ACC112 (cell line): ENCODE results near the gene DLGAP4.

Source experiments
- H2AFZ ChIP-seq: fragments of 200-600 bp; sonication (generic); one replicate; pipeline ENCODE4 v1.6.0; 2017; ENCODE audit warnings: antibody characterized with exemption, low read length; ENCODE audit not compliant: unreplicated experiment
- H3K27ac ChIP-seq: fragments of 200-600 bp; sonication (generic); 2 replicates; pipeline ENCODE4 v1.5.1; 2014; ENCODE audit warnings: low read depth, mild to moderate bottlenecking, antibody characterized with exemption, low read length, moderate library complexity
- H3K27me3 ChIP-seq: fragments of 200-600 bp; sonication (generic); 2 replicates; pipeline ENCODE4 v1.6.1; 2014; ENCODE audit warnings: mild to moderate bottlenecking, antibody characterized with exemption, low read length, moderate library complexity, mixed read lengths; ENCODE audit not compliant: insufficient read depth
- H3K36me3 ChIP-seq: fragments of 200-600 bp; sonication (generic); 2 replicates; pipeline ENCODE4 v1.6.1; 2016; ENCODE audit warnings: mild to moderate bottlenecking, antibody characterized with exemption, low read length, moderate library complexity, mixed read lengths; ENCODE audit not compliant: insufficient read depth
- H3K4me1 ChIP-seq: fragments of 200-600 bp; sonication (generic); one replicate; pipeline ENCODE4 v1.6.1; 2016; ENCODE audit warnings: low read length, mixed read lengths; ENCODE audit not compliant: insufficient read depth, unreplicated experiment, control insufficient read depth
- H3K4me3 ChIP-seq: fragments of 200-600 bp; sonication (generic); 2 replicates; pipeline ENCODE4 v1.5.1; 2014; ENCODE audit warnings: mild to moderate bottlenecking, low read depth, low read length
- H3K79me2 ChIP-seq: fragments of 200-600 bp; sonication (generic); one replicate; pipeline ENCODE4 v1.6.0; 2016; ENCODE audit warnings: low read length; ENCODE audit not compliant: control insufficient read depth, unreplicated experiment, insufficient read depth

Gene DLGAP4

DNA sequence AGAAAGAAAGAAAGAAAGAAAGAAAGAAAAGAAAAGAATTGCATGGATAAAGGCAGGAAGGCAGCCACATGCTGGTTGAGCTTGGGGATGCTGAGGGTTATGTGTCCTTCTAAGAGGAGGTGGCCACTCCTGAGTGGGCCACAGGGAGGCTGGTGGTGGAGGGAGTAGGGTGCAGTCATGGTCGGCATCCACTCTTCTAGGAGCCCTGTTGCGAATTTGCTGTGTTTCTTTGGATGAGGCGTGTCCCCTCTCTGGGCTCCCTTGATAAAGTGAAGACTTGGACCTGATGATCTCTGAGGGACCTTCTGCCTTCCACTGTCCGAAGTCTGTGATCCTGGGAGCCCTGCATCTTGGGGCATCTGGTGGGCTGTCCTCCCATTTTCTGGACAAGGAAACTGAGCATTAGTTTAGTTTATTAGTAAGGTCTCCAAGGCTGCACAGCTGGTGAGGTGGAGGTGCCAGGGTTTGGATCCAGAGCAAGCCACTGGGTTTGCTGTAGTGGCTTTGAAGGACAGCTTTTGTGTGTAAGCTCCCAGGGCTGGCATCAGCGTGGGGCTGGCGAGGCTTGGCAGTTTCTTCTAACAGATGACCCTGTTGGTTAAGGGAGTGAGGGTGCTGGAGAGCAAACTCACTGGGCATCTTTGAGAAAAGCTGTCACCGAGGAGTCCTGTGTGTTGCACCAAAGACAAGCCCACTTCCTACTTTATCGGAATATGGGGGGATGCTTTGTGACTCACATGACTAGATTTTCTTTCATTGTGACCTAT lies 4.3 kb downstream of the DLGAP4 start:
- peaks cover 78% of the 10 kb centered on the region for H3K27me3 ChIP-seq
- H3K79me2 ChIP-seq, result no peaks in the 10 kb centered on the region
- no peaks in the 10 kb centered on the region for H3K4me1 ChIP-seq
- no peak overlapping the region for H3K27ac ChIP-seq
- no peak overlapping the region for H3K4me3 ChIP-seq
- no peak overlapping the region for H2AFZ ChIP-seq
- no peaks in the 10 kb centered on the region for H3K36me3 ChIP-seq

DNA sequence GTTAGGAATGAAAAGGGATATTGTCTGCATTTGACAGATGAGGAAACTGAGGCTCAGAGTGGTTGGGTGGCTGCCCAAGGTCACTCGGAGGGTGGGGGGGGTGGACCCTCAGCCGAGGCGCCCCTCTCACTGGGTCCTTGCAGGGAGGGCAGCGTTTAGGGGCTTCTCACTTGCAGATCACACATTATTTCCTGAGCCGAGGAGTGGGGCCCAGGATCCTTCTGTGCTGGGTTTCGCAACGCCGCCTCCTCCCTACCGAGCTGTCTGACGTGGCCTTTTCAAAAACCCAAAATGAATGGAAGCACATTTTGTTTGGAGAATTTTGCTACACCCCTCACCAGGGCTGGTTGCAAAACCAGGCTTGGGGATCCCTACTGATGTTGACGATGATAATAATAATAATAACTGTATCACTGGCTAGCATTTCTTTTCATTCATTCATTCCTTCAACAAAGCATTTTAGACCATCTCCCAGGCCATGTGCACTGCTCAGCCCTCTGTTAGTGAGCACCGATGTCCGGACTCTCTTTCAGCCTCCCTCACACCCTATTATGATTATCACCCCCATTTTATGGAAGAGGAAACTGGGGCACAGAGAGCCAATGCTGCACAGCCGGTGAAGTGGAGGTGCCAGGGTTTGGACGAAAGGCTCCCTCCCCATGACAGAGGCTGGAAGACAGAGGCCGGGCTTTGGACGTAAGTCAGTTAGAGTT lies 5.2 kb downstream of the DLGAP4 start:
- H3K27me3 ChIP-seq, result peaks cover 73% of the 10 kb centered on the region
- no peaks in the 10 kb centered on the region for H3K4me1 ChIP-seq

DNA sequence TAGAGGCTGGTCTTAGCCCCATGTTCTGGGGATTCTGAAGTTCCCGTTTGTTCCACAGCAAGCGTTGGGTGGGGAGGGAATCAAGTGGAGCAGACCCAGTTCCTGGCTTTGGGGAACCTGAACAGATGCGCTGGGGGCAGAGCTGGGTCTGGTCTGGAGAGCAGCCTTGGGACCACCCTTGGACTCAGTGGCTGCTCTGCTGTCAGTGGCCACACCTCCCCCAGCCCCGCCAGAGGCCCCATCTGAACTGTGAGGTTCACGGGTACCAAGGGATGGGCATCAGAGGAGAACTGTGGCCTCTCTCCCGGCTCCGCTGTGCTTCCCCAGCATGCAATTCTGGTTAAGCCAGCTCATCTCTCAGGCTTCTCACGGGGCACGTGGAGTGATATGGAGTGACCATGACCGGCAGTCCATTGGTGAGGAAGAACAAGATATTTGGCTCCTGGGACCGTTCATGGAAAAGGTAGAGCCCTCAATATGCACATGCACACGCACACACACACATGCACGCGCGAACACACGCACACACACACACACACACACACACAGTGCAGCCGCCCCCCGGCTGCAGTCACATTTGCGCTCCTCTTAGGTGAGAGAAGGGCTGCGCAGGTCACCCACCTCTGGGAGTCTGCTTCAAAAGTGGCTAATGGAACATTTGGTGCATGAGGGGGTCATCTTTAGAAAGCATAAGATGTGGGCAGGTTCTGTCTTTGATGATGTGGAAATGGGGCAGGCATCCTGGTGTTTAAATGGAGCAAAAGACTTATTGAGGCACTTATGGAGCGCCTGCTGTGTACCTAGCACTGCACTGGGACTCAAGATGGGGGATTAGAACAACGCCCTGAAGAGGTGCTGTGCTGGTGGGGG lies 6.0 kb downstream of the DLGAP4 start:
- Histone ChIP-seq H2AFZ (no peak overlapping the region), H3K79me2 (no peaks in the 10 kb centered on the region), H3K4me1 (no peaks in the 10 kb centered on the region), H3K4me3 (no peak overlapping the region), H3K27ac (no peak overlapping the region), H3K36me3 (no peaks in the 10 kb centered on the region), H3K27me3 (peaks cover 68% of the 10 kb centered on the region)

More for the DNA sequence above, 5.2 kb downstream of the DLGAP4 start:
- no peaks in the 10 kb centered on the region for H3K36me3 ChIP-seq
- H3K79me2 ChIP-seq, result no peaks in the 10 kb centered on the region
- no peak overlapping the region for H3K27ac ChIP-seq
- no peak overlapping the region for H2AFZ ChIP-seq
- H3K4me3 ChIP-seq, result no peak overlapping the region

DNA sequence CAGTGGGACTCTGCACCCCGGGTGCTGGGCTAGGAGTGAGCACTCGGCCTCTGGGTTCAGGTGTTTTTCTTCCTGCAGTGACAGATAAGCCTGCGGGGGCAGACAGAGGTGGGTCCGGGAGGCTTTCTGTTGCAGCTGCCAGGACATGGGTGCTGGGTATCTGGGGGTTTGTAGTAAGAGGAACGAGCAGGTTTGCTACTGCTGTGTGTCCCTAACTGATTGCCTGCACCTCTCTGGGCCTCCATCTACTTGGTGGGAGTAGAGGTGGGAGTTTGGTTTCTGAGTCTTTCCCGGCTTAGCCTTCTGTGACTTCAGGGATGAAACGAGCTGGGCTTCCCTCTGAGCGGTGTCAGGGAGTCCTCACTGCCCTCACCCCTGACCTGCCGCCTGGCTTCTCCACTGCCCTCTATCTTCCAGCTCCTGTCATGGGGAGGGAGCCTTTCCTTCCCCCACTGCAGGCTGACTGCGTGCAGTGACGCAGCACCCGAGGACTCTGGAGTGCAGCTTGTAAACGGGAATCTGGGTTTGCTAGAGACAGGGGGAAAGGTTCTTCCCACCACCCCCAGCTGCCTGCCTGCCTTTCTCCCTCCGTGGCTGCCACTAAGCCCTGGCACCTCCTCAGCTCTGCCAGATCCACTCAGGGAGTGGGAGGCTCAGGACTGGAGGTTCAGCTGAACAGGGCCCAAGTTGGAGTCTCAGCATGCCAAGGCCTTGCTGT lies 6.7 kb downstream of the DLGAP4 start:
- H2AFZ ChIP-seq, result no peak overlapping the region
- H3K4me3 ChIP-seq, result no peak overlapping the region
- peaks cover 60% of the 10 kb centered on the region for H3K27me3 ChIP-seq
- H3K4me1 ChIP-seq, result no peaks in the 10 kb centered on the region
- no peaks in the 10 kb centered on the region for H3K36me3 ChIP-seq
- no peak overlapping the region for H3K27ac ChIP-seq
- H3K79me2 ChIP-seq, result no peaks in the 10 kb centered on the region

DNA sequence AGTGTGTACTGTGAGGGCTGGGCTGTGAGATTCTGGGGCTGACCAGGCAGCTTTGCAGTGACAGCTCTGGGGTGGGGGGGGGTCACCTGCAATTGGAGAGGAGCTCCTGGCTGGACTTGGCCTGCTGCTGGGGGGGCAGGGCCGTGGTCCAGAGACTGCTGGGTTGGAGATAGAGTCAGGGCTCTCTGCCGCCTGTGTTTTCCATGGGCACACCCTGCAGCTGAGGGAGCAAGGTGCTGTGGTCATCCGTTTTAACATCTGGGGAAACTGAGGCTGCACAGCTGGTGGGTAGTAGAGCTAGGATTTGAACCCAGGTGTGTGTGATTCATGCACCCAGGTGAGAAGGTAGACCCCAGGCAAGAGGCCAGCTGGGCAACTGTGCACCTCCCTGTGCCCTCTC lies 7.3 kb downstream of the DLGAP4 start:
- H3K4me3 ChIP-seq, result no peak overlapping the region
- H2AFZ ChIP-seq, result no peak overlapping the region
- H3K4me1 ChIP-seq, result no peaks in the 10 kb centered on the region
- no peaks in the 10 kb centered on the region for H3K79me2 ChIP-seq
- H3K27ac ChIP-seq, result no peak overlapping the region
- H3K36me3 ChIP-seq, result no peaks in the 10 kb centered on the region
- peaks cover 59% of the 10 kb centered on the region for H3K27me3 ChIP-seq

DNA sequence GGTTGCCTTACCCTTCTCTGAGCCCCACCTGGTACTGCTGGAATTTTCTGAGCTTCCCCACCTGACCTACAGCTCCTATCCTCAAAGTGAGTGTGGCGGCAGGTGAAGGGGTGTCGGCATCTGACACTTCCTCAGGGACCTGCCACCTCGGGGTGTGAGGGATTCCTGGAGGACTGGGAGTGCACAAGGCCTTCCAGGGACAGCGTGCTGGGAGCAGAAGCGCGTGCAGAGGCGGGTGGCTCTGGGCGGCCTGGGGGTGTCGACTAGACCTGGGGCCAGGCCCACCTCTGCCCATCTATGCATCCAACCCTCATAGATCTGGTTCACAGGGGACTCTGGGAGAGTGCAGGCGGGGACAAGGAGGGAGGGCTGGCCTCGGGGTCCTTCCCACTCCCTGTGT lies 7.8 kb downstream of the DLGAP4 start:
- Histone ChIP-seq H3K27me3 (peaks cover 56% of the 10 kb centered on the region), H3K36me3 (no peaks in the 10 kb centered on the region), H3K4me1 (no peaks in the 10 kb centered on the region), H3K27ac (no peak overlapping the region), H3K4me3 (no peak overlapping the region), H2AFZ (no peak overlapping the region), H3K79me2 (no peaks in the 10 kb centered on the region)

DNA sequence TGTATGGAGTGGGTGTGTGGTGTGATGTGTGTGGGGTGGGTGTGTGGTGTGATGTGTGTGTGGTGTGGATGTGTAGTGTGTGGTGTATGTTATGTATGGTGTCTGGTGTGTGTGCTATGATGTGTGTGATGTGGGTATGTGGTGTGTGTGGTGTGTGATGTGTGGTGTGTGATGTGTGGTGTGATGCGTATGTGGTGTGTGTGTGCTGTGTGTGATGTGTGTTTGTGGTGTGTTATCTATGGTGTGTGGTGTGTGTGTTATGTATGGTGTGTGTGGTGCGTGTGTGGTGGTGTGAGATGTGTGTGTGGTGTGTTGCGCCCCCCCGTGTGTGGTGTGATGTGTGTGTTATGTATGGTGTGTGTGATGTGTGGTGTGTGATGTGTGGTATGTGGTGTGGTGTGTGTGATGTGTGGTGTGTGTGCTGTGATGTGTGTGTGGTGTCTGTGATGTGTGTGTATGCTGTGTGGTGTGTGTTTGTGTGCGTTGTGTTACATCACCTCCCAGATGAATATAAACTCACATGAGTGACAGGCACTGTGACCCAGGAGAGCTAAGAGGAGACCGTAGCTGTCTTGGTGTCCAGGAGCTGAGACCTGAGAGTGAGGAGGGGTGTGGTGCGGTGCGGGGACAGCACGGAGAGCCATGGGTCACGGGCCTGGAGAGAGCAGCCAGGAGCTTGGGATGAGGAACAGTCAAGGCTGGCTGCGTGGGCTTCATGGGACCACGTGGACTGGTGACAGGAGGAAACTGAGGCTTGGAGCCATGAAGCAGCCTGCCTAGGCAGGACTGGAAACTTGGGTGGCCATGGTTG lies 8.8 kb downstream of the DLGAP4 start:
- Histone ChIP-seq H2AFZ (no peak overlapping the region), H3K4me3 (no peak overlapping the region), H3K36me3 (no peaks in the 10 kb centered on the region), H3K79me2 (no peaks in the 10 kb centered on the region), H3K27me3 (peaks cover 51% of the 10 kb centered on the region), H3K4me1 (no peaks in the 10 kb centered on the region), H3K27ac (no peak overlapping the region)

DNA sequence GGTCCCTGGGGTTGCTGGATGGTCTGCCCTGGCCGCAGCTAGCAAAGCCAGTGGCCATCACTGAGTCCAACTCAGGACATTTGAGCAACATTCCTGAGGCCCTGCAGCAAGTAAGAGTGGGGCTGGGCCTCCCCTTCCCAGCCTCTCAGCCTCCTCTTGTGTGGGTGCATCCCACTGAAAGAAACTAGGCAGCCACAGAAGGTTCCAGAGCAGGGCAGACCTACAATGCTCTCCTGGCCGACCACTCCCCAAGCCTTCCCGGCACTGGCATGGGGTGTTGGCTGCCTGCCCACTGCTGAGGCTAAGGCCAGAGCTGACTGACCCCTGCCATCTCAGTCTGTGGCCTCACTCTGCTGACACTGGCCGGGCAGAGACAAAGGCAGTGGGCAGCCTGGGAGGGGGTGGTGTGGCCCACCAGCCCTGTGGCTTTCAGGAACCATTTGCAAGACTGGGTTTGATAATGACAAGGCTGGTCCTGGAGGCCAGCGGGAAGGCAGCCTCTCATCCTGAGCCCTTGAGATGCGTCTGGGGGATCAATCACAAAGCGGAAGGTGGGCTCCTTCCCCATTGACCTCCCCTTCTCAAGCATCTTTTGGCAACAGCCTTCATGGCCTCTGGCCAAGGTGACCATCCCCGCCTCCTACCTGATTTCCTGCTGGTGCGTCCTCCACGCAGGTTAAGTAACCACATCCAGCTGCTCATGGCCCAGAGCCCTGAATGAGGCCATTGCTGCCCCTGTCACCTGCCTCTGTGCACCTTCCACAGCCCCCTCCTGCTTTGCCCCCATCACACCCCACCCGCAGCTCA lies 9.6 kb downstream of the DLGAP4 start:
- H3K36me3 ChIP-seq, result no peaks in the 10 kb centered on the region
- no peak overlapping the region for H3K27ac ChIP-seq
- H3K79me2 ChIP-seq, result no peaks in the 10 kb centered on the region
- H3K4me1 ChIP-seq, result no peaks in the 10 kb centered on the region
- H3K27me3 ChIP-seq, result peaks cover 46% of the 10 kb centered on the region
- H3K4me3 ChIP-seq, result no peak overlapping the region
- no peak overlapping the region for H2AFZ ChIP-seq

DNA sequence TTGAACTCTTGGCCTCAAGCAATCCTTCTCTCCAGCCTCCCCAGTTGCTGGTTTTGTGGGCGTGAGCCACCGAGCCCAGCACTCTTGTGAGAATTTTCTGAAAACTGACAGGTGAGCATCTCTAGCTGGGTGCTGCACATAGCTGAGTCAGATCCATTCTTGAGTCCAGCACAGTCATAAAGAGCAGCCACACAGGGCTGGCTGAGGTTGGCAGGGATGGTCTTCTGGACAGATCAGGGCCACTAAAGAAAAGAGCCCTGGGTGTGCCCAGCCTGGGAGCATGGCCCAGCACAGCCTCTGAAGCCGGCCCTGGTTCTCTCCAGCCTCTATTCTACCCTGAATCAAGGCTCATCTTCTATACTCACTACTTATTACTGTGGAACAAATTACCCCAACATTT lies 11.5 kb downstream of the DLGAP4 start:
- Histone ChIP-seq H3K36me3 (no peaks in the 10 kb centered on the region), H3K4me1 (no peaks in the 10 kb centered on the region), H3K27ac (no peak overlapping the region), H3K79me2 (no peaks in the 10 kb centered on the region), H2AFZ (no peak overlapping the region), H3K27me3 (peaks cover 46% of the 10 kb centered on the region), H3K4me3 (no peak overlapping the region)
